GM18951 (cell line): Measurements from ENCODE around the gene ERBB4.

ENCODE experiments used
- POLR2A ChIP-seq: IDR thresholded peaks from 4 replicates; pipeline ENCODE4 v1.6.1; 2011; ENCODE audit warnings: mild to moderate bottlenecking; ENCODE audit not compliant: insufficient read length, insufficient read depth; ENCODE audit errors: extremely low read depth
- in situ Hi-C: fragments of 300-500 bp; cut with MboI; formaldehyde crosslinking; loops from one replicate; pipeline ENCODE4 v1.12.0; 2022; ENCODE audit warnings: low sequenced_read_pairs, mixed read lengths, inconsistent platforms; ENCODE audit not compliant: unreplicated experiment

ERBB4 gene

GRCh38 chr2:212348501-212348900 lies 190.1 kb downstream of the ERBB4 start:
- TF ChIP-seq POLR2A = no peak

GRCh38 chr2:212346865-212347264 lies 191.7 kb downstream of the ERBB4 start:
- no peak for TF ChIP-seq POLR2A
- in situ Hi-C loops = no loop called here

More at GRCh38 chr2:212348501-212348900, 190.1 kb downstream of the ERBB4 start:
- in situ Hi-C loops = no loop called here

GRCh38 chr2:212345966-212346365 lies 192.6 kb downstream of the ERBB4 start:
- TF ChIP-seq POLR2A = no peak
- in situ Hi-C loops = no loop called here

DNA sequence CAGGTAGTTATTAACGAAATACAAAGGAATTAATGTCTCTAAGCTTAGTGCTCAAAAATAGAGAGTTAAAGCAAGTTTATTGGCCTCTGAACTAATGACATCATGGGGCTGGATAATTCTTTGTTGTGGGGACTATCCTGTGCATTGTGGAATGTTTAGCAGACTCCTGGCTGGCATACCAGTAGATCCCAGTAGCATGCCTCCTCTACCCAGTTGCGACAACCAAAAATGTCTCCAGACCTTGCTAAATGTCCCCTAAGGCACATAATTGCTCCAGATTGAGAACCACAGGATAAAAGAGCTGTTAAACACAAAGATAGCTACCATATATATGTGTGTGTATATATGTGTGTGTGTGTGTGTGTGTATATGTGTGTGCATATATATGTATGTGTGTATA lies 194.5 kb downstream of the ERBB4 start:
- no peak for TF ChIP-seq POLR2A
- in situ Hi-C loops = no loop called here

GRCh38 chr2:212343167-212343566 lies 195.4 kb downstream of the ERBB4 start:
- no peak for TF ChIP-seq POLR2A
- in situ Hi-C loops = no loop called here

GRCh38 chr2:212337486-212338343 lies 200.9 kb downstream of the ERBB4 start:
- in situ Hi-C loops = no loop called here
- TF ChIP-seq POLR2A = no peak

DNA sequence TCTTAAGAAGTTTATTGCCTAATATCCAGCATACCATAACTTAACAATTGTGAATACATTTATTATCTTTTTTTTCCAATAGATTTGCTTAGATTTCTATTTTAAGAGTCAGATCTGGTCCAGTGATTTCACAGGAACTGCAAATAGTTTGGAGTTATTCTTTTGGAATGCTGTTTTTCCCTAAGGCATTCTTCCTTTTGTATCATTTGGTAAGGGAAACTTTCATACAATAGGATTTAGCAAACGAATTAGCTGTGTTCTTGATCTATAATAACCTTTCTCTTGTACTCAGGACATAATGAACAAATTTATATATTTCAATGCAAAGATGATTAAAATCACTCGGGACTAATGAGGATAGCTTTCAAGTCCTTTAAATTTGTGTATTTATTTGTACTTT lies 201.6 kb downstream of the ERBB4 start:
- in situ Hi-C loops = no loop called here

GRCh38 chr2:212330263-212330662 lies 208.3 kb downstream of the ERBB4 start:
- TF ChIP-seq POLR2A = no peak
- in situ Hi-C loops = no loop called here

More for the DNA sequence above, 201.6 kb downstream of the ERBB4 start:
- TF ChIP-seq POLR2A = no peak

GRCh38 chr2:212328712-212329496 lies 209.7 kb downstream of the ERBB4 start:
- TF ChIP-seq POLR2A = no peak
- in situ Hi-C loops = no loop called here

DNA sequence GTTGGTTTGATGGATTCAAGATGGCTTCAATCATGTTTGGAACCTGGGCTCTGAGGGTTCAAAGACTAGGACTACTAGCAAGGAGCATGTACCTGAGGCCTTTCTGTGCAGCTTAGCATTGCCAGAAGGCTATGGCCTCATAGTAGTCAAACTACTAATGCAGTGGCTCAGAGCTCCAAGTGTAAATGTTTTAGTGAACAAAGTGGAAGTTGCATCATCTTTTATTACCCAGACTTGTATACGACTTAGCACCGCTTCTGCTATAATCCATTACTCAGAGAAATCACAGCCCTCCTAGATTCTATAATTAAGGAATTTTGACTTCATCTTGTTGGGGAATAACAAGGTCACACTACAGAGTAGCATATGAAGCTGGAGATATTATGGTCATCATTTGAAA lies 210.5 kb downstream of the ERBB4 start:
- in situ Hi-C loops = no loop called here
- TF ChIP-seq POLR2A = no peak

GRCh38 chr2:212327171-212327809 lies 211.3 kb downstream of the ERBB4 start:
- in situ Hi-C loops = no loop called here
- no peak for TF ChIP-seq POLR2A

- in situ Hi-C loops = no loop called here
- no peak for TF ChIP-seq POLR2A
Observed at GRCh38 chr2:212318636-212319035, 220.0 kb downstream of the ERBB4 start.

DNA sequence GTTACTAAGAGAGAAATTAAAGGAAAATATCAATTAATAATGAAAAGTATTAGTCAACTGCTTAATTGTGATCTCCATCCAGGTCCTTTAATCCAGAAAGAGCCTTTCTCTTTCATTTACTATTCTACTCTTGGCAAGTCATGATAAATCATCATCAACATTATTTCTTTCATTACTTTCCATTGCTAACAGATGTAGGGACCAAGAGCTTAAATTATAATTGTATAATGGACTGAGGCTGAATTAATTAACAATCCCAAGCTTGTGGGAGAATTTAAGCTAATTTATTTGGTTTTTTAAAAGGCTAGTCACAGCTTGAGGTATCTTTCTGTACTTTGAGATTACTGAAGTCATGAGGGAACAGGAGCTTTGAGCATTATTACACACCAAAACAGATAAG lies 223.9 kb downstream of the ERBB4 start:
- no peak for TF ChIP-seq POLR2A
- in situ Hi-C loops = no loop called here

DNA sequence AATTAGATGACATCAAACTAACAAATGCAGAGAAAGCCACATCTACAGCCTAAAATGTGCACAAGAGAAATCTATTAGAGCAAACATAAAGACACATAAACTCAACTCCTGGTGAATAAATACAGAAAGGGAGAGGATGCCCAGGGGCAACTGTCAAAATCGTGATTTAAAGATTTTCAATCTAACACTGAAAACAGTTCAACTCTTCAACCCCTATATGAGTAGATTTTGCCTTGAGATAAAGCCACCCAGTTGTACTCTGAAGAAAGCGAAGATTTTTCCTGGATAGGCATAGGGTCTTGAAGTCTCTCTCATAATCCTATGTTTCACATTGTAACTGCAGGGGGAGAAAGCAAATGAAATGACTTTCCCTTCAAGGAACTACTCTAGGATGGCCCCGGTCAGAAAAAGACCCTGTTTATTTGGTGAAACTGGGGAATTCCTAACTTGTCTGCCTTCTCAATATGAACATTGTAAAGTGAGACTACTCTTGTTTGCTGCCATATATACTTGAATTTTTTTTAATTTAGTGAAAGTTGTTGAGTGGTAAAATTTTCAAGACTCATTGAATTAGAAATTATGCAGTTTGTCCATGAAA lies 226.7 kb downstream of the ERBB4 start:
- TF ChIP-seq POLR2A = no peak
- in situ Hi-C loops = no loop called here
